Smooth muscle cell (in vitro differentiated cells): ENCODE measurements around the gene XYLT1. TPM values are rescaled to one million over a fixed set of nuclear protein-coding genes. Genes with fewer than 3 reads are reported as not detected.

Experiments
- DNase-seq: peaks from one replicate; lab custom pipeline; 2025; ENCODE audit not compliant: unreplicated experiment; lab: John Stamatoyannopoulos, UW
- H2AFZ ChIP-seq: fragments of 200-600 bp; sonication (generic); 2 replicates; pipeline ENCODE4 v1.6.0; 2016; ENCODE audit warnings: antibody characterized with exemption, low read depth, mild to moderate bottlenecking
- H3F3A ChIP-seq: fragments of 200-600 bp; sonication (generic); 2 replicates; pipeline ENCODE4 v1.6.0; 2017; ENCODE audit warnings: antibody characterized with exemption, low read depth
- H3K27ac ChIP-seq: fragments of 200-600 bp; sonication (generic); 2 replicates; pipeline ENCODE4 v1.5.1; 2016; ENCODE audit warnings: low read depth, mild to moderate bottlenecking
- H3K27me3 ChIP-seq: fragments of 200-600 bp; sonication (generic); 2 replicates; pipeline ENCODE4 v1.6.1; 2016; ENCODE audit warnings: low read depth, mild to moderate bottlenecking
- H3K36me3 ChIP-seq: fragments of 200-600 bp; sonication (generic); 2 replicates; pipeline ENCODE4 v1.5.1; 2016; ENCODE audit warnings: low read depth
- H3K4me1 ChIP-seq: fragments of 200-600 bp; sonication (generic); 2 replicates; pipeline ENCODE4 v1.5.1; 2016; ENCODE audit warnings: low read depth
- H3K4me2 ChIP-seq: fragments of 200-600 bp; sonication (generic); 2 replicates; pipeline ENCODE4 v1.6.0; 2016; ENCODE audit warnings: mild to moderate bottlenecking
- H3K4me3 ChIP-seq: fragments of 200-600 bp; sonication (generic); 2 replicates; pipeline ENCODE4 v1.5.1; 2016; ENCODE audit warnings: mild to moderate bottlenecking
- H3K79me2 ChIP-seq: fragments of 200-600 bp; sonication (generic); 2 replicates; pipeline ENCODE4 v1.6.0; 2016; ENCODE audit warnings: low read depth, mild to moderate bottlenecking
- H3K9ac ChIP-seq: fragments of 200-600 bp; sonication (generic); 2 replicates; pipeline ENCODE4 v1.6.0; 2016; ENCODE audit warnings: low read depth
- H3K9me3 ChIP-seq: fragments of 200-600 bp; sonication (generic); replicated peaks from 2 replicates; pipeline ENCODE4 v1.5.1; 2016; ENCODE audit warnings: low read depth
- H4K20me1 ChIP-seq: fragments of 200-600 bp; sonication (generic); 2 replicates; pipeline ENCODE4 v1.6.0; 2016; ENCODE audit warnings: low read depth
- CTCF ChIP-seq: fragments of 200-600 bp; sonication (generic); IDR thresholded peaks from 2 replicates; pipeline ENCODE4 v1.5.1; 2017; ENCODE audit warnings: borderline replicate concordance, mild to moderate bottlenecking, antibody characterized with exemption; ENCODE audit not compliant: insufficient read depth, poor library complexity, severe bottlenecking
- WGBS: methylation state at CpG from one replicate; pipeline ENCODE4 v1.1.7; 2016; ENCODE audit warnings: low lambda C conversion rate; 5-methylcytosine and 5-hydroxymethylcytosine counted together
- polyA plus RNA-seq: library from polyadenylated mRNA; unstranded; fragments of >200 nt; fragmentation: Nextera tagmentation; extraction: Ambion mirVana; gene quantifications from 2 replicates; pipeline ENCODE4 v1.2.1, GENCODE V29; 2016
- total RNA-seq: library from RNA; depleted of rRNA; stranded (reverse); fragments of >200 nt; gene quantifications from 2 replicates; pipeline ENCODE4 v1.2.3, GENCODE V29; 2014

The XYLT1 gene
- total and polyA plus RNA-seq, 2 experiments from 2014 or later: 9.5 to 19.9 TPM

- WGBS: 49% methylated on average over 8 of the region's 8 CpGs
- Histone ChIP-seq H3K36me3 (no peaks in the 10 kb centered on the region), H3K27ac (no peak overlapping the region), H4K20me1 (peaks cover 97% of the 10 kb centered on the region), H2AFZ (no peak overlapping the region), H3K4me1 (peaks cover 16% of the 10 kb centered on the region), H3F3A (peaks cover 5% of the 10 kb centered on the region), H3K79me2 (peaks cover 4% of the 10 kb centered on the region), H3K9me3 (no peaks in the 10 kb centered on the region), H3K27me3 (no peaks in the 10 kb centered on the region), H3K4me2 (peak overlapping the region; percentile 20), H3K9ac (no peak overlapping the region), H3K4me3 (no peak overlapping the region)
- TF ChIP-seq CTCF: no peak
- DNase-seq: no peak
Observed at GRCh38 chr16:17431012-17431411, 39.7 kb downstream of the XYLT1 start.

GRCh38 chr16:17426451-17426850 lies 44.3 kb downstream of the XYLT1 start:
- WGBS: 90% methylated on average over 2 of the region's 2 CpGs
- Histone ChIP-seq H3K4me3 (no peak overlapping the region), H2AFZ (no peak overlapping the region), H3K79me2 (peaks cover 4% of the 10 kb centered on the region), H3K36me3 (no peaks in the 10 kb centered on the region), H3K4me1 (peaks cover 5% of the 10 kb centered on the region), H3K9me3 (no peaks in the 10 kb centered on the region), H3K4me2 (no peak overlapping the region), H4K20me1 (peaks cover 91% of the 10 kb centered on the region), H3K9ac (no peak overlapping the region), H3F3A (no peaks in the 10 kb centered on the region), H3K27ac (no peak overlapping the region), H3K27me3 (no peaks in the 10 kb centered on the region)
- DNase-seq: no peak
- no peak for TF ChIP-seq CTCF

- Histone ChIP-seq H3K27me3 (no peaks in the 10 kb centered on the region), H3K27ac (no peak overlapping the region), H3K4me3 (no peak overlapping the region), H3F3A (no peaks in the 10 kb centered on the region), H3K9me3 (no peaks in the 10 kb centered on the region), H3K4me1 (peaks cover 5% of the 10 kb centered on the region), H2AFZ (no peak overlapping the region), H3K9ac (no peak overlapping the region), H3K4me2 (no peak overlapping the region), H3K36me3 (no peaks in the 10 kb centered on the region), H4K20me1 (peaks cover 89% of the 10 kb centered on the region), H3K79me2 (peaks cover 4% of the 10 kb centered on the region)
- no peak for TF ChIP-seq CTCF
- WGBS: 97% methylated on average over 3 of the region's 5 CpGs
- DNase-seq: no peak
Observed at GRCh38 chr16:17424771-17425170, 46.0 kb downstream of the XYLT1 start.

GRCh38 chr16:17423221-17423620 lies 47.5 kb downstream of the XYLT1 start:
- Histone ChIP-seq H2AFZ (no peak overlapping the region), H3K4me3 (no peak overlapping the region), H3K9ac (no peak overlapping the region), H3K4me1 (no peaks in the 10 kb centered on the region), H3F3A (no peaks in the 10 kb centered on the region), H4K20me1 (peaks cover 87% of the 10 kb centered on the region), H3K27me3 (no peaks in the 10 kb centered on the region), H3K4me2 (no peak overlapping the region), H3K36me3 (no peaks in the 10 kb centered on the region), H3K9me3 (no peaks in the 10 kb centered on the region), H3K79me2 (peaks cover 4% of the 10 kb centered on the region), H3K27ac (no peak overlapping the region)
- WGBS: 83% methylated on average over 6 of the region's 6 CpGs
- DNase-seq: no peak
- TF ChIP-seq CTCF: no peak
